Activated gamma-delta T cell (primary cell): Measurements from ENCODE around the gene CBFA2T3.

ENCODE experiments used
- DNase-seq: peaks from one replicate; lab custom pipeline; 2025; lab: John Stamatoyannopoulos, UW

CBFA2T3 gene

DNA sequence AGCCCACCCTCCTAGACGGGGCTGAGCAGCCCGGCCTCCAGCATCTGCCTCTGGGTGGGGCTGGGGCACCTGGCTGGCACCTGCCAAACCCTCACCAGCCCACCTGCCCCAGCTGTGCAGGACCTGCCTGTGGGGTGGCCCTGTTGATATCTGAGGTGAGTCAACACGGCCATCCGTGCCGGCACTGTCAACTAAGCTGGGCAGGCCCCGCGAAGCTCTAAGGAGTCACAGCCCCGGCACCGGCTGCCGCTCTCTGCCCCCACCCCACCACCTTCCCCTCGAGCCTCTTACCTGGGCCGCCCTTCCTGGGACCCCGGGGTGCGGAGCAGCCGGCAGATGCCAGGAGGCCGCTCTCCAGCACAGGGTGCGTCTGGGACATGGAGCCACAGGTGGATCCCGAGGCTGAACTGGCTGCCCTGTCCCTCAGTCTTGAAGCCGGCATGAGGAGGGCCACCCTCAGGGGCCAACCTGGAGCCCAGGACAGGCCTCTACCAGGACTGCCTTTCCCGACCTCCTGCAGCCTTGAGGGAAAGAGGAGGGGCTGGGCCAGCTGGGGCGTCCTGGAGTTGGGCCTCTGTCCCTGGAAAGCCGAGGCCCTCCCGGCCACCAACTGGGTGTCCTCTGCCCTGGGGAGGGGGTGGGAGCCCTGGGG, 515 bp downstream of the CBFA2T3 start:
- no peak for DNase-seq

DNA sequence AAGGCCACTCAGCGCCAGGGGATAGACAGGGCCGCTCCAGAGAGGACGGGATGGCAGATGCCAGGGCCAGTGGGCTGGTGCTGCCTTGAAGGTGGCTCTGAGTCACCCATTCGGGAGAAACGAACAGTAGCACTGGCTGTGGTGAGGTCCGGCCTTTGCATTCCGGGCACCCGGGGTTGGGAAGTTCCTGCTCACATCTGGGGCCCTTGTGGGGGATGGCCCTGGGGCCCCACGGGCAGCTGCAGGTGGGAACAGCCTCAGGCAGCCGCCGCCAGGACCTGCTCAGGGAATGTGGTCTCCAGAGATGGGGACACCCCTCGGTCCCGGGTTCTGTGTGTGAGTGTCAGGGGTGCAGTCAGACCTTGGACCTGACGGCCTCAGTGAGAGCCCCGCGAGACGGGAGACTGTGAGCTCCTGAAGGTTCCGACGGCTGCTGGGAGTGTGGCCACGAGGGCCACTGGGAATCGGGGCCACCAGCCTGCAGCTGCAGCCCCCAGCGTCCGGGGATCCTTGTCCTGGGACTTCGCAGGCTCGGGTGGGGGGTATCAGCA, 1.4 kb downstream of the CBFA2T3 start:
- no peak for DNase-seq

DNA sequence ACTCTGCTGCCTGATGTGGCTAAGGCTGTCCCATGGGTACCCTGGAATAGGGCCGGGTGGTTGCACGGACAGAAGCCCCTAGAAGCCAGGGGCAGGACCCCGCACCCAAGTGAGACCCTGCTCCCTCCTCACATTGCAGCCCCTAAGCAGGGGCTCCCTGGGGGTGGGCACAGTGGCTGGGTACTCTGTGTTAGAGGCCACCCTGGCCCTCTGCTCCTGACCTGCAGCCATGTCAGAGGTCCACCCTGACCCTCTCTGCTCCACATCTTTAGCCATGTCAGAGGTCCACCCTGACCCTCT, 2.1 kb downstream of the CBFA2T3 start:
- DNase-seq, result no peak

DNA sequence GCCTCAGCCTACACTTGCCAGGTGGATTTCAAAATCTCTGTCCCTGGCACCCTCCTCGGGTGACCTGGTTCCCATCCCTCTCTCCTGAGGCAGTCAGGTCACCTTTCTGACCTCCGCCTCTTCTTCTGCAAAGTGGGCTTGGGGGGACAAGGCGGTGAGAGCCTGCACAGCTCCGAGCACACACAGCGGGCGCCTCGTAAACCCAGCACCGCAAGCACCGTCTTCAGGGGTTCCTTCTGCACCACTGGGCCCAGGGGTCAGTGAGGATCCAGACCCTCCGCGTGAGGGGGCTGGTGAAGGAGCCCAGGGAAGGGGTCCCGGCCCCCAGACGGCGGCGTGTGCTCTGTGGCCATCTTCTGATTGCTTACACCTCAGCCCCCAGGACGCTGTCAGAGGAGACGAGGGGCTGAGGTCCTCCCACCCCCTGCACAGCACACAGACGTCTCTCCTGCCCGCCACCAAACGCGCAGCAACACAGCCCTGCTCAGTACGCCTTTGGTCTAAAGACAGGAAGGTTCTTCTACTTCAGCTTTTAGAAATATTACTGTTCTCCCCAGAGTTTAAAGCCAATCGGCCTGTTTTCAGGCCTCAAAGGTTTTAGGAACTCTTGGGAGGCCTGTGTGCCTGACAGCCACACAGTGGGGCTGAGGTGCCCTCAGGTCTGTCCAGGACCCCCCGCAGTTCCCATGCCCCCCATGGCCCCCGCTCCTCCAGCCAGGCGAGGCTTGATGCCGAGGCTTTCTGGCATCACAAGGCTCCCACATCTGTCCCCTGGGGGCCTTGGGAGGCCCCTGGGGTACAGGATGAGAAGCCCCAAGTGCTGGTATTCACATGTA, 2.7 kb downstream of the CBFA2T3 start:
- no peak for DNase-seq

DNA sequence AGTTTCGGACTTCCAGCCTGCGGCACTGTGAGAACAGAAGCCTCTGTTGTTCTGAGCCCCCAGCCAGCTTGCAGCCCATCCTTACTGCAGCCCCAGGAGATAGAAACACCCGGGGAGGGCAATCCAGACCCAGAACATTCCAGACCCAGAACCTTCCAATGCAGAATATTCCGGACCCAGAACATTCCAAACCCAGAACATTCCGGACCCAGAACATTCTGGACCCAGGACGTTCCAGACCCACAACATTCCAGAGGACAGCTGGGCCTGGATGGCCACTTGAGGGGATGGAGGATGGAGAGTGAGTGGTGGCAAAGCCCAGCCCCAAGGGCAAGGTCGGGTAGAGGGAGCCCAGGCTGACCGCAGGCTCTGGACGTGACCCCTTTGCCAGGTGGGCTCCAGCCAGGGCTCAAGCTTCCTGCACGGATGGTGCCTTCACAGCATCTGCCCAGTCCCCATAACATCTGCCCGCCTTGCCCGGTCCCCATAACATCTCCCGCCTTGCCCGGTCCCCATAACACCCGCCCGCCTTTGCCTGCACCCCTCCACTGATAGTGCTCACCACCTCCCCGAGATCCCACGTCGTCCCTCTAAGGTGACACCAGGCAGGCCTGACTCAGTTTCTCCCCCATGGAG, 3.5 kb downstream of the CBFA2T3 start:
- no peak for DNase-seq

DNA sequence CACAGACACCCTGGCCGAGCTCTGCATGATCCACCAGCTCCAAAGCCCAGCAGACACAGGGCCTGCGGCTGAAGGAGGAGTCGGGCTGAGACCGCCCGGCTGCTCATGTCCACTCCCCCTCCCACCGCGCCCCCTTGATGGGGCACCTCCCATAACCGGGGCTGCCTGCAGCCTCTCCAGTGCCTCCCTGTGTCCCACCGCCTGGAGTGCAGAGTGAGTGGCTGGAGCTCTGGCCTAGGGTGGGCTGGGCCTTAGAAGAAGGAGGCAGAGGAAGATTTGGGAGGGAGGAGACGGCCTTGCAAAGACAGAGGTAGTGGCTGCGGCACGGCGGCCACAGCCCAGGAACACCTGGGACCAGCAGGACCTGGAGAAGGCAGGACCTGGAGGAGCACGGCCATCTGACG, 4.0 kb downstream of the CBFA2T3 start:
- DNase-seq, result no peak

DNA sequence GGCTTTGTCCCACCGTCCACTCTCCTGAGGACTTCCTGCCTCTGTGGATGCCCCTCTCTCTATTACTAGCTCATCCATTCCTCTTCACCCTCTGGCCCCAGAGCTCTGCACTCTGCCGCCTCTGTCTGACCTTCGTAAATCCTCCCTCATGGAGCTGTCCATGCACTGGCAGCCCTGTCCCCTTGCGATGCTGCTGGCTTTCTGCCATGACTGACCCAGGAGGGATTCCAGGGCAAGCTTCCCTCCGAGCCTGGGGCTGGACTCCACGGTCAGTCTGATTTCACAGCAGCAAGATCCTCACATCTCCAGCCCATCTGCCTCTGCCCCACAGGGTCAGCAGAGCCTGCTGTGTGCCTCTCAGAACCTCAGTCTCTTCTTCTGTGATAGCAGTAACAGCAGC, 4.7 kb downstream of the CBFA2T3 start:
- DNase-seq, result no peak

DNA sequence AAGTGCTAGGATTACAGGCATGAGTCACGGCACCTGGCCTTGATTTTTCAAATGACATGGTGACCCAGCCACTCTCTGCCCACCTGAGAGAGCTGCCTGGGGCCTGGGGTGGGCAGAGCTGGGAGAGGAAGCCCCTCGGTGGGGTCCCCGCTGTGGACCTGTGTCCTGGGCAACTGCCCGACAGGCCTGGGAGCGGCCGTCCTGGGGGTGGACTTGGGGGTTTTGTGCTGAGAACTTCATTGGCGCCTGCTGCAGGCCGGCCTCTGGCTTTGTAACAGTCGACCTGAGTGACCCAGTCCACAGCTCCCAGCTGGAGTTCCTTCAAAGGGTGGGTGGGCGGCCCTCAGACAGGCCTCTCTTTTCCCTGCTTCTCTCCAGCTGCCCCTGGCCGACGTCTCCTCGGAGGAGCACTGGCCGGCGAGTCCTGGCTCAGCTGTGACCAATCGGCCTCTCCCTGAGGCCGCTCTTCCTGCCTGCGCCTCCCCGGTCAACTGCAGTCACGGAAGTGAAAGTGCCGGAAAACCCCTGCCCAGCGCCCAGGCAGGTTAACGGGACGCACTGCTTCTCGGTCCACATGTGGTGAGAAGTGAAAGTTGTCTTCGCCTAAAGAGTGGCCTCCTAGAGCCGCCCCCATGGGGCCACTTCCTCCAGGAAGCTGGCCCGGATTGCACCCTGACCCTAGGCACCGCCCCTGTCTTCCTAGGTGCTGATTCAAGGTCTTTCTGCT, 5.5 kb downstream of the CBFA2T3 start:
- DNase-seq, result no peak

DNA sequence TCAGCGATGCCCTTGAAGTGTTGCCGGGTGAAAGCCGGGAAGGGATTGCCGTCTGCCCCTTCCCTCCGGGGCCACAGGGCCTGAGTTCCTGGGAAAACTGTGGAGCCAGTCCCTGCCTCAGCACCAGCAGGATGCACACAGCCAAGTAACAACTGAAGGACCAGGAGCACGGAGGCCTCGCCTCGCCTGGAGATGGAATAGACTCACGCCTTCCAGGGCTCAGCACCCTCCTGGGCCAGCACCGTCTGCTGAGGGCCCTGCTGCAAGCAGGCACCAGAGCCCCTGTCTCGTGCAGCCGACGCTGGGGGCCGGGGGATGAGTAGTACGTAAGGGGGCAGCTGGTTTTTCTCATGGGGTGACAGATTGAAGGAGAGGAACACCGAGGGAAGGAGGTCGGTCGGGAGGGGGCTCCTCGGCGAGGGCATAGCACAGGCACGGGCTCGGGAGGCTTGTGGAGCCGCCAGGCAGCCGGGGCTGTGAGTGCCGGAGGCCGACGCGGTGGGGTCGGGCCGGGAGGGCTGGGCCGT, 6.4 kb downstream of the CBFA2T3 start:
- no peak for DNase-seq

DNA sequence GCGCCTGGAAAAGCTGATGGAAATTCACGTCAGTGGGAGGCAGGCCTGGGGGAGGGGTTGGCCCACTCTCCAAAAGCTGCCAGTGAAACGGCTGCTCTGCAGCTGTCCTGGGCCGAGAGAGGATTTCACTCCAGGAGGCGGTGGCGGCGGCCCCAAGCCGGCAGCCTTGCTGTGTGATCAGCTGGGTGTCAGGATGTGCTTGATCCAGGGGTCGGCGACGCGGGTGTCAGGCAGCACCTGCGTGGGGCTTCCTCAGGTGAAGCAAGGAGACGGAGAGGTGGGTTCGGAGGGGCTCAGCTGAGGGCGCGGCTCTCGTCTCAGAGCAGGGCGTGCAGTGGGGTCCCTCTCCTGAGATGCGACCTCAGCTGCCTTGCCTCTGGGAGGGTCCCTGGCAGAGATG, 7.0 kb downstream of the CBFA2T3 start:
- no peak for DNase-seq

DNA sequence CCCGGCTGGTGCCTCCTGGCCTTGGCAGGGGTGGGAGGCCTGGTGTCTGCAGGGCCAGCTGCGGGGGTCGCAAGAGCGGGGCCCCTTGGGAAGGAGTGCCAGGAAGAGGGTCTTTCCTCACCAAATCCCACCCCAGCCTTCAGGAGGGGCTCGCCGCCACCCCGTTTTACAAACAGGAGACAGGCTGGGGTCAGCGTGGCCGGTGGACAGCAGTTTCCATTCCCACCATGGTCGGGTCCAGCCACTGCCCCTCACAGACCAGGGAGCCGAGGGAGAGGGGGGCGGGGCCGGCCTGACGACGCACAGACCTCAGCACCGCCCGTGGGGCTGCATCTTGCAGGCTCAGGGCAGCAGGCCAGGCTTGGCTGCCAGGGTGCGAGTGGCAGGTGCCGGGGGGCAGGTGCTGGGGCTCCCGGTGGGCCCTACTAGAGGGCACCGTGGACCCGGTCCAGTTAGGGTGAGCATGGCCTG, 7.6 kb downstream of the CBFA2T3 start:
- no peak for DNase-seq

DNA sequence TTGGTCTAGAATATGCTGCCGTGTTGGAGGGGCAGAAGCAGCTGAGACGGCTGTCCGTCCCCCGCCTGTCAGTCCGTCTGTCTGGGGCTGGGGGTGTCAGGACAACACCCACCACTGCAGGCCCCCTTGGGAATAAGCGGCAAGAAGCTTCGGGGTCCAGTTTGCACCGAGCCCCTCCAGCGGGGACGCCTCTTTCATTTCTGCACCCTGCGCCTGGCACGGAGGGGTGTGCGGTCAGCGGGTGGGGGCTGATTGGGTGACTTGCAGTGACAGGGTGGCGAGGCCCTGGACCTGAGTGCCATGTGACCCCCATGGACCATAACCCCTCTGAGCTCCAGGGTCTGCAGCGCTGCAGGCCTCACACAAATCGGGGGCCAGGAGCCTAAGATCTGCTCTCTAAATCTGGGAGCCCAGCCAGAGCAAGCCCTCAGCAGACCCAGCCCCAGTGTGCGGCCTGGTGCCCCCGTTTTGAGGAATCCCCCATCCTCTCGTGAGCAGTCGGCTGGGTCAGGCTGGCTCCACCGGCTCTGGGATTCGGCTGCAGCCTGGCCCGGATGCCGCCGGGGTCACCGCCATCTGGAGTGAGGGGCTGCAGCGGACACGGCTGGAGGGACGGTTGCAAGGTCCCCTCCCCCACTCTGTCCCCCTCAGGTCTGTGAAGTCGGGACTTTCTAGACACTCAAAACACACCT, 8.3 kb downstream of the CBFA2T3 start:
- no peak for DNase-seq

DNA sequence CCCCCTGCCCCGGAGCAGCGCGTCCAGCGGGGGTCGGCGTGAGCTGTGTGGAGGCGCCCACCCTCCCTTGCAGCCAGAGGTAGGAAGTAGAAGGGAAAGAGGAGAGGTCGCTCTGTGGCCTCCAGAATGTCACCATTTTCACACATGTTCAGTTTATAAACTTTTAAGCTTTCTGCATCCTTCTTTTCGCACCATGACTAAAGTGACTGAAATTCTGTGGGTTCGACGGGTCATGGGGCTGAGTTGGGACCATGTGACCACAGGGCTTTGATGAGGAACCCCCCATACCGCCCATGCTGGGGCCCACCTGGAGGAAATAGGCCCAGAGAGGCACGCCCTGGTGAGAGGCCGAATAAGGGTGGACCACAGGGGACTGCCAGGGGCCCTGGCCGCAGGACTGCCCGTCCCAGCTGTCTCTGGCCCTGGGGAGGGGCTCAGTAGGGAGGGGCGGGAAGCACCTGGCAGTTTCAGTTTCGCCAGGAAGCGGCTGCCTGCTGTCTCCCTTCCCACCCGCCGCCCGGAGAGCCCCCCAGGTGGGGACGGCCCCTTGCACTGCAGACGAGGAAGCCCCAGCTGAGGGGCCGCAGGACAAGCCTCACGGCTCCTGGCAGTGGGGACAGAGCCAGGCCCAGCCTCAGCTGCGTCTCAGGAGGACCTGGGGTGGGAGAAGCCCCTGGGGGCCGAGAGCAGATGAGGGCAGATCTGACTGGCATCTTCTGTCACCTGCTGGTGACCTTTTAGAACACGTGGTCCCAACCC, 9.0 kb downstream of the CBFA2T3 start:
- DNase-seq, result no peak

DNA sequence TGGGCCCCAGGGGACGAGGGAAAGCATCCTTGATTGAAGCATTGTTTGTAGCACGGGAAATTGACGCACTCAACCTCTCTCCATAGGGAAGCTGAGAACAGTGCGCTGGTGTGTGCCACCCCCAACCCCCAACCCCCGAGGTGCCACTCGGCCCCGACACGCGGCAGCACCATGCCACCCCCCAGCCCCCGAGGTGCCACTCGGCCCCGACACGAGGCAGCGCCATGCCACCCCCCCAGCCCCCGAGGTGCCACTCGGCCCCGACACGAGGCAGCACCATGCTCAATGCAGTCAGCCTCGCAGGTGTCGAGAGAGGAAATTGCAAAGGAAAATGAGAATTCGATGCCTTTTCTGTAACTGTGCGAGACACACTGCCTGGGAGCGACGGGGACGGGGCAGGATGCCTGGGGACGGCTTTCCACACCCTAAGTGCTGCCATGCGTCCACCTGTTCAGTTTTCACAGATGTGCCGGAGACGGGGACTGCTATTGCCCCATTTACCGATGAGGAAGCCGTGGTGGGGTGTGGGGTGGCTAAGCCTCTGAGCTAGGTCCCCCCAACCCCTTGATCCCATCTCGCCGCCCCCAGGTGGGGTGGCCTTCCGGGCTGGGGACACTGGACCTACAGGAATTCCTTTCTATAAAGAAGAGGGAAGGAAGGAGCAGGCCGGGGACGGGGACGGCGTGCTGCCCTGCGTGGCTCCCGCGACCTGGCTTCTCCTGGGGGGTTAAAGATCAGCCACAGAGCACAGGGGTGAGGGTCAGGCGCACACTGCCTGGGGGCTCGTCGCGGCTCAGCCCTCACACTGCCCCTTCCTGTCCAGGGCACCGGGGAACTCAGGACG, 9.8 kb downstream of the CBFA2T3 start:
- no peak for DNase-seq

DNA sequence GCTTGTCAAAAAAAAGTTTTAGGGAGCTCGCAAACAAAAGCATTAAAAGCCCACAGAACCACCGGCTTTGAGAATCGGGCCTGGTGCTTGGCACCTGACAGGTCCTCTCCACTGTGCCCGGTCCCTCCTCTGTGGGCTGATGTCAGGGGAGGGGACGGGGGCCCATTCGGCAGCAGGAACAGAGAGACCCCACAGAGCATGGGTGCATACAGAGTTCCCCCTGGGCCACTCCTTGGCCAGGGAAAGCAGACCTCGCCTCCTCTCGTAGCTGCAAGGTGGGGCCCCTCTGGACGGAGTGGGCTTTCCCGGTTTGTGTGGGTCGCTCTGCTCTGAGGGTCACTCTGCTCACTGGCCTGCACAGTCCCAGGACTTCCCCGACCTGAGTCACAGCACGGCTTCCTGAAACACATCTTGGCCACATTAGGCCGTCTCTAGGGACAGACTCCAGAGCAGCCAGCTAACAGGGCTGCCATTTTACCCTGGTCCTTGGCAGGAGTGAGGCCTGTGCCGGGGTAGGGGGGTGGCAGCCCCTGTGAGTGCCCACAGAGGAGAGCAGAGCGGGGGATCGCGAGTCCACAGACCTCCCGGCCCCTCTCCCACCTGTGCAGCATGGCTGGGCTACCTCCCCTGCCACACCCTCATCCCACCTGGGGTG, 11.1 kb downstream of the CBFA2T3 start:
- no peak for DNase-seq

DNA sequence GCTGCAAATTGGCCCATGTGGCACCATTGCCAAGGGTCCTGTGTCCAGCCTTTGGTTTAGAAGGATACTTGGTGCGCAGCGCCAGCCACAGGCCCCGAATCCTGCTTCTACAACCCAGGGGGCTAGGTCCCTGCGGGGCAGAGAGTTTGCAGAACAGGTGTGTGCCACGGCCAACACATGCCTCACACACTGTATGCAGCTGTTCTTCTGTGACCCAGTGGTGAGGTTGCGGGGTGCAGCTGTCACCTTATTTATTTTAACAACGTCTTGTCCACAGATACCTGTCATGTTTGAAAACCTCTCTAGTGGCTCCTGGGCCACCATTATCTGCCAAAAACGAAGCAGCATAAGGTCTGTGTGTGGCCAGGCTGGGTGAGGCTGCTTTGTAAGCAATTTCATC, 11.6 kb downstream of the CBFA2T3 start:
- DNase-seq, result no peak

DNA sequence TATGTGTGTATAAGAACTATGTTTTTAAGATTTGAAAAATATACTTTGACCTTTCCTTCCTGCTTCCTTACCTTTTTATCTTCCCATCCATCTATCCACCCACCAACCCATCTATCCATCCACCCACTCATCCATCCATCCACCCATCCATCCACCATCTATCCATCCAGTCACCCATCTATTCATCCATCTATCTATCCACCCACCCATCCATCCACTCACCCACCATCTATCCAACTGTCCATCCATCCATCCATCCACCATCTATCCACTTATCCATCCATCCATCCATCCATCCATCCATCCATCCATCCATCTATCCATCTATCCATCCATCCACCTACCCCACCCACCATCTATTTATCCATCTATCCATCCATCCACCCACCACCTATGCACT, 12.4 kb downstream of the CBFA2T3 start:
- no peak for DNase-seq

DNA sequence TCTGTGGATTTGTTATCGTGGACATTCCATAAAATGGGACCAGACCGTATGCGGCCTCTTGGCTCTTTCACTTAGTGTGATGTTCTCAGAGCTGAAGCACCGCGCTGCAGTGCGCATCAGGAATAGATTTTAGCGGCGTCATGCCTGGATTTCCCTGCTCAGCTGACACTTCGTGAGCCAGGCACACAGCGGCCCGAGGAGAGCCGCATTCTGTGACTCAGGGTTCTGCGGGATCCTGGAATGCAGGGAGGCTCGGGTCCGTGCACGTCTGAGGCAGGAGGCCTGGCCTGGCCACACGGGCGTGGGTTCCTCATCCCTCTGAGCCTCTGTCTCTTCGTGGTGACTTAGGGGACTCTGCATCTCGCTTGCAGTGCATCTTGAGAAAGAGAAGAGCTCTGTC, 13.4 kb downstream of the CBFA2T3 start:
- DNase-seq, result no peak

DNA sequence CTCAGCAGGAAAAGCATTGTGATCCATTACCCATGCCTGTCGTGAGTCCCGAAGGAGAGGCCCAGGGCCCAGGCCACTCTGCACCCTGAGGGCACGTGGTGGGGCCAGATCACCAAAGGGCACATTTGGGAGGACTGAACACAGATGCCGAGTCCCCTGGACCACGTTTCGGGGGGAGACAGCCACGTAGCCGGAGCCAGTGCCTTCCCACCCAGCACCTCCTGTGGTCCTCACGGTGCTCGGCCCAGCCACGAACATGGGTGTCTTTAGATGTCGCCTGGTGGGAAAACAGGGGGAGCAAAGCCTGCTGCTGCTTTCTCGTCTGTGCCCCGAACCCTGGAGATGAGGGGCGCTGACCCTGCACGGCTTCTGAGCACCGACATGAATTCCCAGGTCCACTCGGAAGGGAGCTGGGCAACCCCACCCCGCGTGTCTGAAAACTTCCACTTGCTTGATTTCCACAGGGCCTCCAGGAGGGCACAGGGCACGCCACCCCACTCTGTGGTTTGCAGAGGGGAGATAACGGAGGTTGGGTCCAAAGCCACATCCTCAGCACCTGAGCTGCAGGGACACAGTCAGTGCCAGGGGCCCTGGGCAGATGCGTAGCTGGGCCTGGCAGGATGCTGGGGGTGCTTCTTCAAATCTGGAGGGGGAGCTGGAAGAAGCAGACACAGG, 14.4 kb downstream of the CBFA2T3 start:
- no peak for DNase-seq
